Kidney glomerular epithelial cell (primary cell): Measurements from ENCODE around the gene ARHGEF7.
A peak's percentile ranks its signal among the peaks of the same experiment; 100 is the strongest.

Source experiments
- DNase-seq: peaks from one replicate; lab custom pipeline; 2025; lab: John Stamatoyannopoulos, UW

The ARHGEF7 gene

GRCh38 chr13:111139452-111139851, 24.3 kb downstream of the ARHGEF7 start:
- DNase-seq, result no peak

- no peak for DNase-seq
Measured at GRCh38 chr13:111139873-111140561, 24.9 kb downstream of the ARHGEF7 start.

- DNase-seq, result no peak
Measured at GRCh38 chr13:111140562-111141105, 25.5 kb downstream of the ARHGEF7 start.

- DNase-seq, result no peak
Measured at GRCh38 chr13:111142472-111142871, 27.4 kb downstream of the ARHGEF7 start.

GRCh38 chr13:111143865-111144540, 28.9 kb downstream of the ARHGEF7 start:
- DNase-seq, result no peak

- no peak for DNase-seq
Measured at GRCh38 chr13:111145071-111145470, 30.0 kb downstream of the ARHGEF7 start.

GRCh38 chr13:111145506-111145905, 30.4 kb downstream of the ARHGEF7 start:
- DNase-seq, result no peak

- DNase-seq, result peak; percentile 52
Measured at GRCh38 chr13:111152844-111153243, 37.7 kb downstream of the ARHGEF7 start.

- DNase-seq, result peak; percentile 78
Measured at GRCh38 chr13:111153279-111153976, 38.3 kb downstream of the ARHGEF7 start.

- DNase-seq, result no peak
Measured at GRCh38 chr13:111153977-111154332, 38.8 kb downstream of the ARHGEF7 start.

- DNase-seq, result no peak
Measured at GRCh38 chr13:111156421-111156820, 41.3 kb downstream of the ARHGEF7 start.

GRCh38 chr13:111158136-111158805, 43.2 kb downstream of the ARHGEF7 start:
- DNase-seq, result no peak

- no peak for DNase-seq
Measured at GRCh38 chr13:111159362-111160320, 44.5 kb downstream of the ARHGEF7 start.

- DNase-seq, result no peak
Measured at GRCh38 chr13:111160648-111161047, 45.5 kb downstream of the ARHGEF7 start.

- no peak for DNase-seq
Measured at GRCh38 chr13:111161601-111162600, 46.8 kb downstream of the ARHGEF7 start.

GRCh38 chr13:111165241-111166010, 50.3 kb downstream of the ARHGEF7 start:
- no peak for DNase-seq

- no peak for DNase-seq
Measured at GRCh38 chr13:111166882-111167675, 52.0 kb downstream of the ARHGEF7 start.

- DNase-seq, result no peak
Measured at GRCh38 chr13:111168107-111168506, 53.0 kb downstream of the ARHGEF7 start.
